ENCODE measurements around the gene TP63.

GRCh38 chr3:189787632-189788031 lies 156.4 kb downstream of the TP63 start:
- TF ChIP-seq, protein P1, sequence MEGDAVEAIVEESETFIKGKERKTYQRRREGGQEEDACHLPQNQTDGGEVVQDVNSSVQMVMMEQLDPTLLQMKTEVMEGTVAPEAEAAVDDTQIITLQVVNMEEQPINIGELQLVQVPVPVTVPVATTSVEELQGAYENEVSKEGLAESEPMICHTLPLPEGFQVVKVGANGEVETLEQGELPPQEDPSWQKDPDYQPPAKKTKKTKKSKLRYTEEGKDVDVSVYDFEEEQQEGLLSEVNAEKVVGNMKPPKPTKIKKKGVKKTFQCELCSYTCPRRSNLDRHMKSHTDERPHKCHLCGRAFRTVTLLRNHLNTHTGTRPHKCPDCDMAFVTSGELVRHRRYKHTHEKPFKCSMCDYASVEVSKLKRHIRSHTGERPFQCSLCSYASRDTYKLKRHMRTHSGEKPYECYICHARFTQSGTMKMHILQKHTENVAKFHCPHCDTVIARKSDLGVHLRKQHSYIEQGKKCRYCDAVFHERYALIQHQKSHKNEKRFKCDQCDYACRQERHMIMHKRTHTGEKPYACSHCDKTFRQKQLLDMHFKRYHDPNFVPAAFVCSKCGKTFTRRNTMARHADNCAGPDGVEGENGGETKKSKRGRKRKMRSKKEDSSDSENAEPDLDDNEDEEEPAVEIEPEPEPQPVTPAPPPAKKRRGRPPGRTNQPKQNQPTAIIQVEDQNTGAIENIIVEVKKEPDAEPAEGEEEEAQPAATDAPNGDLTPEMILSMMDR (IDR thresholded peaks at IDR 0.05), result no peak
- no peak for TF ChIP-seq POLR2A (IDR thresholded peaks at IDR 0.05)
